ENCODE results near the gene SPTSSA.
"Not testable (repeated sequence)": the region's sequence is repeated elsewhere in the genome, so short reads cannot be mapped to it uniquely, and the experiment has no call there.

SPTSSA gene

DNA sequence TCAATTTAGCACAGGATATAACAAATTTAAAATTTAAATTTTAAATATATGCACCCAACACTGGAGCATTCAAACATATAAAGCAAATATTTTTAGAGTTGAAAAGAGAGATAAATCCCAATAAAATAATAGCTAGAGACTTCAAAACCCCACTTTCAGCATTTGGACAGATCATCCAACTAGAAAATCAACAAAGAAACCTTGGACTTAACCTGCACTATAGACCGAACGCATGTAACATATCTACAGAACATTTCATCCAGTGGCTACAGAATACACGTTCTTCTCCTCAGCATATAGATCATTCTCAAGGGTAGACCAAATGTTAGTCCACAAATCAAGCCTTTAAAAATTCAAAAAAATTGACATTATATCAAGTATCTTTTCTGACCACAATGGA, 64.0 kb downstream of the SPTSSA start:
- TF ChIP-seq, protein P1, sequence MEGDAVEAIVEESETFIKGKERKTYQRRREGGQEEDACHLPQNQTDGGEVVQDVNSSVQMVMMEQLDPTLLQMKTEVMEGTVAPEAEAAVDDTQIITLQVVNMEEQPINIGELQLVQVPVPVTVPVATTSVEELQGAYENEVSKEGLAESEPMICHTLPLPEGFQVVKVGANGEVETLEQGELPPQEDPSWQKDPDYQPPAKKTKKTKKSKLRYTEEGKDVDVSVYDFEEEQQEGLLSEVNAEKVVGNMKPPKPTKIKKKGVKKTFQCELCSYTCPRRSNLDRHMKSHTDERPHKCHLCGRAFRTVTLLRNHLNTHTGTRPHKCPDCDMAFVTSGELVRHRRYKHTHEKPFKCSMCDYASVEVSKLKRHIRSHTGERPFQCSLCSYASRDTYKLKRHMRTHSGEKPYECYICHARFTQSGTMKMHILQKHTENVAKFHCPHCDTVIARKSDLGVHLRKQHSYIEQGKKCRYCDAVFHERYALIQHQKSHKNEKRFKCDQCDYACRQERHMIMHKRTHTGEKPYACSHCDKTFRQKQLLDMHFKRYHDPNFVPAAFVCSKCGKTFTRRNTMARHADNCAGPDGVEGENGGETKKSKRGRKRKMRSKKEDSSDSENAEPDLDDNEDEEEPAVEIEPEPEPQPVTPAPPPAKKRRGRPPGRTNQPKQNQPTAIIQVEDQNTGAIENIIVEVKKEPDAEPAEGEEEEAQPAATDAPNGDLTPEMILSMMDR (conservative IDR thresholded peaks at IDR 0.05): no peak
- no peak for TF ChIP-seq ZFX (IDR thresholded peaks at IDR 0.05)
- H3K27ac ChIP-seq: no peak overlapping the region

GRCh38 chr14:34387974-34388516, 74.0 kb downstream of the SPTSSA start:
- TF ChIP-seq, protein P1 (conservative IDR thresholded peaks at IDR 0.05): no peak
- no peak for TF ChIP-seq ZFX (IDR thresholded peaks at IDR 0.05)
- H3K27ac ChIP-seq: no peak overlapping the region

GRCh38 chr14:34386865-34387485, 75.1 kb downstream of the SPTSSA start:
- no peak overlapping the region for H3K27ac ChIP-seq
- no peak for TF ChIP-seq ZFX (IDR thresholded peaks at IDR 0.05)
- TF ChIP-seq, protein P1 (conservative IDR thresholded peaks at IDR 0.05): no peak

- H3K27ac ChIP-seq: not testable (repeated sequence)
Observed at GRCh38 chr14:34385881-34386280, 76.2 kb downstream of the SPTSSA start.

GRCh38 chr14:34383839-34384238, 78.2 kb downstream of the SPTSSA start:
- no peak for TF ChIP-seq ZFX (IDR thresholded peaks at IDR 0.05)
- TF ChIP-seq, protein P1 (conservative IDR thresholded peaks at IDR 0.05): no peak
- no peak overlapping the region for H3K27ac ChIP-seq

Measured in C4-2B (cell line).